Peyer's patch (tissue), 4 donors: ENCODE measurements around the gene RUVBL1.

Experiments used
- CTCF ChIP-seq, 6 experiments: fragments of 450-650 bp in 4 of 6; fragments of 200-600 bp in 2 of 6; sonication (generic) in 1 of 6; IDR thresholded peaks; one replicate each; pipeline ENCODE4 v1.5.1; 2017 to 2019; ENCODE audit warnings: antibody characterized with exemption in 6 of 6, mild to moderate bottlenecking in 3 of 6, moderate library complexity in 1 of 6
- POLR2A ChIP-seq, 2 donors: fragments of 450-650 bp; IDR thresholded peaks; one replicate each; pipeline ENCODE4 v1.5.1; 2017; ENCODE audit warnings: antibody characterized with exemption in 2 of 2, mild to moderate bottlenecking in 2 of 2, moderate library complexity in 2 of 2

DNA sequence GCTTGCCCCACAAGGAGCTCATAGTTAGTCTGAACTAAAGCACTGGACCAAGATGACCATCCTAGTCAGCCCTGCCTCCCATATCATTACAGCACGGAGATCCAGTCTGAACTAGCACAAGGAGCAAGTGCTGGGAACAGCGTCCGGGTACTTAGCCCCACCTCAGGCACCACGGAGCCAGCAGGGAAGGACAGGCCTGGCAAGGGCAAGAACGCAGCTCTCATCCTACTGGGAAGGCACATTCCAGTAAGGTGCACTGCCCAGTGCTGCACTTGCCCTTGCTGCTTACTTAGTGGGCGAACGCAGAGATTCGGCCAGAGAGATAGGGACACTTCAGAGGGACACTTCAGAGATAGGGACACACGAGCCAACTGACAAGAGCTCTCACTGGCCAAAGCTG, 43.8 kb downstream of the RUVBL1 start:
- TF ChIP-seq CTCF (IDR thresholded peaks at IDR 0.05): no peak
- no peak for TF ChIP-seq POLR2A (IDR thresholded peaks at IDR 0.05)
